HAP-1 (cell line): ENCODE measurements around the gene CFAP68.
"Not testable (repeated sequence)": the region's sequence is repeated elsewhere in the genome, so short reads cannot be mapped to it uniquely, and the experiment has no call there.

ENCODE experiments used
- DNase-seq, 2 experiments: peaks; one replicate each; pipeline ENCODE4 v3.0.0-alpha.2; 2016 to 2020; ENCODE audit warnings: low spot score in 2 of 2
- H3K27me3 ChIP-seq: fragments of 250-450 bp; sonication (Bioruptor Pico); 2 replicates; pipeline ENCODE4 v1.5.1; 2020; ENCODE audit warnings: low read depth, mild to moderate bottlenecking, moderate library complexity
- H3K36me3 ChIP-seq: fragments of 250-450 bp; sonication (Bioruptor Pico); replicated peaks from 2 replicates; pipeline ENCODE4 v1.5.1; 2020; ENCODE audit warnings: mild to moderate bottlenecking
- H3K4me1 ChIP-seq: fragments of 250-450 bp; sonication (Bioruptor Pico); 2 replicates; pipeline ENCODE4 v1.5.1; 2020; ENCODE audit warnings: mild to moderate bottlenecking
- H3K4me3 ChIP-seq: fragments of 250-450 bp; sonication (Bioruptor Pico); 2 replicates; pipeline ENCODE4 v1.5.1; 2020; ENCODE audit warnings: mild to moderate bottlenecking, moderate library complexity
- H3K9me3 ChIP-seq: fragments of 250-450 bp; sonication (Bioruptor Pico); 2 replicates; pipeline ENCODE4 v1.5.1; 2020; ENCODE audit warnings: mild to moderate bottlenecking, moderate library complexity
- in situ Hi-C: fragments of 300-500 bp; cut with MboI; formaldehyde crosslinking; loops from 3 replicates; pipeline ENCODE4 v1.14.3; 2020; ENCODE audit warnings: low sequenced_read_pairs, inconsistent platforms, mixed read lengths

The CFAP68 gene

GRCh38 chr11:111885053-111885452, 5.7 kb downstream of the CFAP68 start:
- H3K27me3 ChIP-seq, H3K4me1 ChIP-seq, H3K36me3 ChIP-seq, in situ Hi-C loops, DNase-seq, H3K4me3 ChIP-seq, H3K9me3 ChIP-seq: not testable (repeated sequence)

DNA sequence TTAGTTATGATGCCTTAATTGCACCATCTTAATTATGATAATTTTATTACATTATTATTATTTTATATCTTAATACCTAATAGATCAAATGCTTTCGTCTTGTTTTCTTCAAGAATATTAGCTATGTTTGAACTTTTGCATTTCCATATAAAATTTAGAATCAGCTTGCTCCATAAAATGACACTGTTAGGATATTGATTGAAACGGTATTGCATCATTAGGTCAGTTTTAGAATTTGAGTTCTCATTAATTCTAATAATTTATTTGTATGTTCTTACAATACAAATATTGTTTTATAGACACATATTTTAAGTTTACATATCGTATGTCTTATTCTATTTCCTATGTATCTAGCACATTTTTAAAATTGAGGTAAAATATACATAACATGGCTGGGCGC, 6.7 kb downstream of the CFAP68 start:
- Histone ChIP-seq H3K9me3 (no peaks in the 10 kb centered on the region), H3K36me3 (no peaks in the 10 kb centered on the region), H3K4me3 (no peak overlapping the region), H3K27me3 (no peaks in the 10 kb centered on the region), H3K4me1 (no peaks in the 10 kb centered on the region)
- in situ Hi-C loops = no loop called here
- DNase-seq = no peak

GRCh38 chr11:111886844-111887243, 7.5 kb downstream of the CFAP68 start:
- in situ Hi-C loops = no loop called here

GRCh38 chr11:111905411-111905810, 26.1 kb downstream of the CFAP68 start:
- in situ Hi-C loops = no loop called here
- DNase-seq = no peak
- H3K27me3 ChIP-seq = no peaks in the 10 kb centered on the region; the same call in 1 of the 2 replicates

More at GRCh38 chr11:111886844-111887243, 7.5 kb downstream of the CFAP68 start:
- Histone ChIP-seq H3K4me3 (no peak overlapping the region), H3K4me1 (no peaks in the 10 kb centered on the region), H3K36me3 (no peaks in the 10 kb centered on the region), H3K9me3 (no peaks in the 10 kb centered on the region), H3K27me3 (no peaks in the 10 kb centered on the region)
- DNase-seq = no peak

GRCh38 chr11:111906680-111907079, 27.3 kb downstream of the CFAP68 start:
- no peaks in the 10 kb centered on the region for H3K36me3 ChIP-seq
- no peaks in the 10 kb centered on the region for H3K4me1 ChIP-seq
- H3K9me3 ChIP-seq = no peaks in the 10 kb centered on the region
- DNase-seq = no peak
- H3K27me3 ChIP-seq = no peaks in the 10 kb centered on the region; the same call in 1 of the 2 replicates
- in situ Hi-C loops = no loop called here
- H3K4me3 ChIP-seq = no peak overlapping the region

More at GRCh38 chr11:111905411-111905810, 26.1 kb downstream of the CFAP68 start:
- no peaks in the 10 kb centered on the region for H3K36me3 ChIP-seq
- no peaks in the 10 kb centered on the region for H3K4me1 ChIP-seq
- no peaks in the 10 kb centered on the region for H3K9me3 ChIP-seq
- H3K4me3 ChIP-seq = no peak overlapping the region

DNA sequence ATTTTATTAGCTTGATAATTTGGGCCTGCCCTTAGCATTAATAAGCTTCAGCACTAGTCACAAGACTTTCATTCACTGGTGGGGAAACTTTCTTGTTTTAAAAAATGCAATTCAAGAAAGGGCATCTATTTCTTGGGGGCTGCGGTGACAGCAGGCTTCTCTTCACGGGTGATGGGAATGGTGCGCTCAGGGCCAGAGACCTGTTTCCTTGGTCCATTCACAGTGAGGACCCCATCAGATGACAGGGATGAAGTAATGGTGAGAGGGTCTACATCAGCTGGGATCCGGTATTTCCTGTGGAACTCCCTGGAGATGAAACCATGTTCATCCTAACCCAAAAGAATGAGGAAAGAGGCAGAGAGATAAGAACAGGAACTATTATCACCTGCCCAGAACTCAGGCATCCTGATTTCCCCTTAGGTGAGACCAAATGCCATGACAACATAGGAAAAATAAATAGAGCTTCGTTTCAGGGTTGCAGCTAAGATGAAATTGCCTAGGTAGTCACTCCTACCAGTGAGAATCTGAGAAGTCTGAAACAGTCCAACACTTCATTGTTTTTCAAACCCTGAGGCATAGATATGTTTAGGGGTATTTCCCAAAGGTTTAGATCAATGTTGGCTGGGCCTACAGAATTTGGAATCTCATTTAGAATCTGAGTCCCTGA, 29.4 kb downstream of the CFAP68 start:
- Histone ChIP-seq H3K4me1 (peaks cover under 1% of the 10 kb centered on the region; the same call in 1 of the 2 replicates), H3K9me3 (no peaks in the 10 kb centered on the region), H3K4me3 (no peak overlapping the region), H3K36me3 (no peaks in the 10 kb centered on the region), H3K27me3 (no peaks in the 10 kb centered on the region; the same call in 1 of the 2 replicates)
- DNase-seq = no peak
- in situ Hi-C loops = no loop called here

GRCh38 chr11:111909378-111909777, 30.0 kb downstream of the CFAP68 start:
- H3K27me3 ChIP-seq = no peaks in the 10 kb centered on the region
- in situ Hi-C loops = no loop called here
- DNase-seq = no peak
- H3K4me1 ChIP-seq = peaks cover 6% of the 10 kb centered on the region
- H3K36me3 ChIP-seq = no peaks in the 10 kb centered on the region
- H3K9me3 ChIP-seq = no peaks in the 10 kb centered on the region
- H3K4me3 ChIP-seq = no peak overlapping the region

DNA sequence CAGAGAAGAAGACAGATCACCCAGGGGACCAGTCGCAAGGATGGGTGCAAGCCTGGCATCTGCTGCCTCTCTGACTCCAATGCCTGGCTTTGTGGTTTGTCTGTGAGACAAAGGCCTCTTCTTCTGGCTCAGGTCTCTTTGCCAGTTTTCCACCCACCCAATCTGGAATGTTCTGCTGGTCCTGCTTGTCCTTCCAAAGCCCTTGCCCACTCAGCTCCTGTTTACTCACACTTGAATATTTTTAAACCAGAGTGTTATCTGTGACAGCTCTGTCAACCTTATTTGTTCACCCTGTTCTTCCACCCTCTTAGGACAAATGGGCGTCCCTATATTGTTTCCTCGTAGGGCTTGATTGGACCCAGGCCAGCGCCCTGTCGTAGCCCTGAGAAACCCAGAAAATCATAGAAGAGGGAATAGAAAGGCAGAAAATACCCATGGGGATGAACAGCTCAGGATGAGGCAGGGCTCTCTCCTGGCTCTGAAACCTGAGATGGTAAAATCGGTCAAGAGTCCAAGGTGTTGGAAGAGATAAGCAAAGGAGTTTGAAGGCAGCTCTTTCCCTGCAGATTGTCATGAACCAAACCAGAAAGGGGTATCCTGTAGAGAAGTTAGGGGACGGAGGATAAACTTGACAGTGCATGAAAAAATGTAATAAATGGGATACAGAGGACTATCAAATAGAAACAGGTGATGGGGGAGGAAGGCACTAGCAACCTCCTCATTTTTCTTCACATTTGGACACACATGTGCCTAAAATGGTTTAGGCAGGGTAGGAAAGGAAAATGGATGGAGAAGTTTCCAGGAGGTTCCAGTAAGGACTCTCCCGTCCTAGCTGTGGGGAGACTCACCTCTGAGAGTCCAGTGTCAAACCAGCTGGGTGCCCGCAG, 31.6 kb downstream of the CFAP68 start:
- in situ Hi-C loops = no loop called here
- Histone ChIP-seq H3K4me3 (no peak overlapping the region), H3K36me3 (no peaks in the 10 kb centered on the region), H3K9me3 (no peaks in the 10 kb centered on the region), H3K27me3 (no peaks in the 10 kb centered on the region), H3K4me1 (peaks cover 8% of the 10 kb centered on the region)
- DNase-seq = no peak

DNA sequence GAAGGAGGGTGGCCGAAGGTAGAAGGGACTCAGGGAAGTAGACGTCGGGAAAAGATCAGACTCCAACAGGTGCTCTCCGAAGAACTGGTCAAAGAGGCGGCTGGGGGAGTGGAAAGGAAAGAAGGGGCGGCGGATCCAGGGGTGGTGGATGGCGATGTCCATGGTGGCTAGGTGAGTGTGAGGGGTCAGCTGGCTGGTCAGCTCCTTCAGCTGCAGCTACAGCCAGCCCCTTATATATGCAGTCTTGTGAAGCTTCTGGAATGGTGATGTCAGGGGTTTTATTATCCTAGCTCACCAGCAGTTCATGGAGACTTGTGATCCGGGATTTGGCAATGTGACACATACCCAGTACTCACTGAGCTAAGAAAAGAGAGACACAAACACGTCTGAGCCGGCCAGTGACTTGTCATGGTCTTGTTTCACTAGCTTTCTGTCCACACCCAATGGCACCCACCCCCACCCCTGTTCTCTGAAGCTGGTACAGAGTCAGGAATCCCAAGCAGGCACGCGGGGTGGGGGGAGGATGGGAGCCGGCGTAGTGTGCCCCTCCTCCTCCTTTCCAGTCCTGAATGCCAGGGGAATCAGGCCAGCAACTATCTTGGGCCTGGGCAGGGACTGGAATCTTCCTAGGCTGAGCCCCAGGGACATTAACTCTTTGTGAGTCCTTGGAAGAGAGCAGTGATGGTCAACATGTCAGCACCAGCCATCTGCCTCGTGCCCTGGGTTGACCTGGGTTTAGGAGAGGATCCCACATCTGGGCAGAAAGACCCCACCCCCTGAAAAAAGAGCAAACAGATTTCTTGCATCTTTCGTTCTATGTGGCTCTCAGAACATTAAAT, 32.4 kb downstream of the CFAP68 start, which contains the start of gene CRYAB:
Gene CRYAB (minus strand): TSS at position 208 of the 839 bp plus-strand sequence. CDS start 46 bp downstream, at position 162.
- Histone ChIP-seq H3K4me1 (peaks cover 8% of the 10 kb centered on the region), H3K36me3 (no peaks in the 10 kb centered on the region), H3K4me3 (no peak within 1 kb of the TSS), H3K9me3 (no peaks in the 10 kb centered on the region), H3K27me3 (no peaks in the 10 kb centered on the region)
- in situ Hi-C loops = no loop called here
- no peak for DNase-seq

- in situ Hi-C loops = no loop called here
- Histone ChIP-seq H3K4me3 (no peak within 1 kb of the TSS), H3K9me3 (no peaks in the 10 kb centered on the region), H3K36me3 (no peaks in the 10 kb centered on the region), H3K4me1 (peaks cover 8% of the 10 kb centered on the region), H3K27me3 (no peaks in the 10 kb centered on the region)
- no peak for DNase-seq
Observed at GRCh38 chr11:111912535-111912934, 33.2 kb downstream of the CFAP68 start, which contains the start of gene HSPB2. Gene HSPB2, plus strand, starts transcription at chr11:111912734. Its CDS starts 96 bp downstream, at chr11:111912830.

DNA sequence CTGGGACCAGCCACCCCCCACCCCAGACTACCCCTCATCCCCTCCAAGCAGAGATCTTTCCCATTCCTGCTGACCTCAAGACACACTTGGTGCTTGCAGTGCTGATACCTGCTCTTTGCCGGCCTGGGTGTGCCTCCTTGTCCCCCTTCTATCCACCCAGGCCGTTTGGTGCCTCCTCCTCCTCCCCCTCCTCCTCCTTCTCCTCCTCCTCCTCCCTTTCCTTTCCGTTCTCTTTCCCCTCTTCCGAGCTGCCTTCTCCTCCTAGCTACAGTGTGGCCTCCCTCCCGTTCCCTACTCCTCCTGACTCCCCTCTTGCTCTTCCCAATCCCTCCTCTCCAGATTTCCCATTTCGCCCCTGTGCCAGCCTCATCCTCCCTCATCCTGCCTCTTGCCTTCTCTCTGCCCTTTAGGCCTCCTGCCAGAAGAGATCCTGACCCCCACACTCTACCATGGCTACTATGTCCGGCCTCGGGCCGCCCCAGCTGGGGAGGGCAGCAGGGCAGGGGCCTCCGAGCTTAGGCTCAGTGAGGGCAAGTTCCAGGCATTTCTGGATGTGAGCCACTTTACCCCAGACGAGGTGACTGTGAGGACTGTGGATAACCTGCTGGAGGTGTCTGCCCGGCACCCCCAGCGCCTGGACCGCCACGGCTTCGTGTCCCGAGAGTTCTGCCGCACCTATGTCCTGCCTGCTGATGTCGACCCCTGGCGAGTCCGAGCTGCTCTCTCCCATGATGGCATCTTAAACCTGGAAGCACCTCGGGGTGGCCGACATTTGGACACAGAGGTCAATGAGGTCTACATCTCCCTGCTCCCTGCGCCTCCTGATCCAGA, 33.9 kb downstream of the CFAP68 start:
- no peak for DNase-seq

DNA sequence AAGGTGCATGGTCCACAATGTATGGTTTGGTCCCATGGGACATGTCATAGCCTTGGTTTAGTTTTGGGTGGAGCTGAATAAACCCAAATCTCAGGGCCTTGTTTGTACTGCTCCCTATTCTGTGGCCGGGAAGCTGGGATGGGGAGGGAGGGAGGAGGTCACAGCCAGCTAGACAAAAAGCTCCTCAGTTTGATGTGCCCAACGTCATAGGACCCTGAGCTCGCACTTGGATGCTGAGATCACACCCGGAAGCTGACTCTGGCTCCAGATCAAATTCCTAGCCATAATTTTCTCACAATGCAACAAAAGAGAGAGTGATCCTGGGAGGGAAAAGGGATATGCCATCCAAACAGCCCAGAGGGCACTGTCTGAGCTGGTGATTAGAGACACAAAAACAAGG, 34.7 kb downstream of the CFAP68 start:
- no peak overlapping the region for H3K4me3 ChIP-seq
- peak in 1 of 2 experiments; percentile 23 for DNase-seq

More for the DNA sequence above, 33.9 kb downstream of the CFAP68 start:
- Histone ChIP-seq H3K36me3 (no peaks in the 10 kb centered on the region), H3K4me1 (peaks cover 8% of the 10 kb centered on the region), H3K27me3 (no peaks in the 10 kb centered on the region), H3K4me3 (no peak overlapping the region), H3K9me3 (no peaks in the 10 kb centered on the region)
- in situ Hi-C loops = no loop called here

DNA sequence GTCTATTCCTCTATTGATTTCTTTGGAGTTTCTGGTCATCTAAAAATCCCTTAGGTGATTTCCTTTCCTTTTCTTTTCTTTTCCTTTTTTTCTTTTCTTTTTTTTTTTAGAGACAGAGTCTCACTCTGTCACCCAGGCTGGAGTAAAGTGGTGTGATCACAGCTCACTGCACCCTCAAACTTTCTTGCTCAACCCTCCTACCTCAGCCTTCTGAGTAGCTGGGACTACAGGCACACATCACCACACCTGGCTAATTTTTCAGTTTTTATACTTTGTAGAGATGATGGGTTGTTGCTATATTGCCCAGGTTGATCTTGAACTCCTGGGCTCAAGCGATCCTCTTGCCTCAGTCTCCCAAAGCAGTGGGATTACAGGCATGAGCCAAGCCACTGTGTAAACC, 37.4 kb downstream of the CFAP68 start:
- Histone ChIP-seq H3K27me3 (no peaks in the 10 kb centered on the region), H3K36me3 (no peaks in the 10 kb centered on the region), H3K9me3 (no peaks in the 10 kb centered on the region), H3K4me3 (no peak overlapping the region), H3K4me1 (peaks cover 8% of the 10 kb centered on the region)
- in situ Hi-C loops = no loop called here
- DNase-seq = no peak

More for the DNA sequence above, 34.7 kb downstream of the CFAP68 start:
- Histone ChIP-seq H3K9me3 (no peaks in the 10 kb centered on the region), H3K4me1 (peaks cover 8% of the 10 kb centered on the region), H3K27me3 (no peaks in the 10 kb centered on the region), H3K36me3 (no peaks in the 10 kb centered on the region)
- in situ Hi-C loops = no loop called here
